Thyroid gland (tissue), 4 donors: ENCODE results near the gene EVA1C.

ENCODE experiments used
- CTCF ChIP-seq, 6 experiments: fragments of 200-600 bp in 3 of 6; fragments of 450-650 bp in 3 of 6; sonication (generic) in 3 of 6; IDR thresholded peaks; one replicate each; pipeline ENCODE4 v1.5.1; 2016 to 2019; ENCODE audit warnings: antibody characterized with exemption in 6 of 6, mild to moderate bottlenecking in 2 of 6, inconsistent platforms in 1 of 6, moderate library complexity in 1 of 6
- POLR2A ChIP-seq, 2 donors: fragments of 450-650 bp; IDR thresholded peaks; one replicate each; pipeline ENCODE4 v1.6.1; 2017; ENCODE audit warnings: antibody characterized with exemption in 2 of 2, mild to moderate bottlenecking in 2 of 2, moderate library complexity in 1 of 2

GRCh38 chr21:32483293-32483595, 70.7 kb downstream of the EVA1C start:
- TF ChIP-seq CTCF (IDR thresholded peaks at IDR 0.05) (no peak), POLR2A (IDR thresholded peaks at IDR 0.05) (no peak)
